Keratinocyte (primary cell): ENCODE measurements around the gene BET1. TPM values are rescaled to one million over a fixed set of nuclear protein-coding genes. Genes with fewer than 3 reads are reported as not detected.

Source experiments
- DNase-seq: peaks from one replicate; pipeline ENCODE4 v3.0.0-alpha.2; 2011; ENCODE audit warnings: low read depth, missing footprints, low spot score
- FAIRE-seq: peaks from 2 replicates; lab custom pipeline; 2011; peaks lifted over from hg19 to GRCh38; lab: Jason Lieb, UNC
- H2AFZ ChIP-seq: 2 replicates; pipeline ENCODE4 v1.6.0; 2012; ENCODE audit warnings: low read length, control low read depth, inconsistent platforms; ENCODE audit not compliant: control insufficient read depth
- H3K27ac ChIP-seq: 2 replicates; pipeline ENCODE4 v1.5.1; 2011; ENCODE audit warnings: low read length; ENCODE audit not compliant: control insufficient read depth, insufficient read depth
- H3K27me3 ChIP-seq: 3 replicates; pipeline ENCODE4 v1.6.0; 2011; ENCODE audit warnings: low read length; ENCODE audit not compliant: control insufficient read depth, insufficient read depth; ENCODE audit errors: extremely low read depth
- H3K36me3 ChIP-seq, 2 experiments: 2 replicates in 1 of 2; 3 replicates in 1 of 2; pipeline ENCODE4 v1.5.1; 2011; ENCODE audit warnings: low read length in 2 of 2, mild to moderate bottlenecking in 1 of 2; ENCODE audit not compliant: control insufficient read depth in 2 of 2, insufficient read depth in 2 of 2; ENCODE audit errors: extremely low read depth in 1 of 2
- H3K4me1 ChIP-seq: 3 replicates; pipeline ENCODE4 v1.5.1; 2011; ENCODE audit warnings: low read length; ENCODE audit not compliant: control insufficient read depth, insufficient read depth; ENCODE audit errors: extremely low read depth
- H3K4me2 ChIP-seq: 3 replicates; pipeline ENCODE4 v1.6.0; 2011; ENCODE audit warnings: low read depth, low read length; ENCODE audit not compliant: control insufficient read depth, insufficient read depth; ENCODE audit errors: extremely low read depth
- H3K4me3 ChIP-seq, 3 experiments: fragments of 200-600 bp in 1 of 3; sonication (generic) in 1 of 3; 2 replicates in 2 of 3; 3 replicates in 1 of 3; pipeline ENCODE4 v1.5.1; 2011 to 2016; ENCODE audit warnings: low read length in 3 of 3, mild to moderate bottlenecking in 3 of 3, control low read depth in 2 of 3, inconsistent platforms in 1 of 3, low read depth in 1 of 3, mixed read lengths in 1 of 3, mixed run types in 1 of 3, moderate library complexity in 1 of 3; ENCODE audit not compliant: control insufficient read depth in 2 of 3, insufficient read depth in 2 of 3; ENCODE audit errors: extremely low read depth in 1 of 3
- H3K79me2 ChIP-seq: 2 replicates; pipeline ENCODE4 v1.6.0; 2012; ENCODE audit warnings: low read length; ENCODE audit not compliant: control insufficient read depth, insufficient read depth
- H3K9ac ChIP-seq: 3 replicates; pipeline ENCODE4 v1.6.0; 2011; ENCODE audit warnings: low read length; ENCODE audit not compliant: control insufficient read depth, insufficient read depth; ENCODE audit errors: extremely low read depth
- H3K9me1 ChIP-seq: 3 replicates; pipeline ENCODE4 v1.6.0; 2011; ENCODE audit warnings: low read length; ENCODE audit not compliant: control insufficient read depth, insufficient read depth; ENCODE audit errors: extremely low read depth
- H3K9me3 ChIP-seq: 2 replicates; pipeline ENCODE4 v1.5.1; 2012; ENCODE audit warnings: low read depth, low read length; ENCODE audit not compliant: control insufficient read depth
- H4K20me1 ChIP-seq: 3 replicates; pipeline ENCODE4 v1.6.0; 2011; ENCODE audit warnings: low read length; ENCODE audit not compliant: control insufficient read depth, insufficient read depth; ENCODE audit errors: extremely low read depth
- CTCF ChIP-seq, 3 experiments: IDR thresholded peaks in 1 of 3; conservative IDR thresholded peaks in 1 of 3; optimal IDR thresholded peaks in 1 of 3; 2 replicates in 2 of 3; 3 replicates in 1 of 3; pipeline versions ENCODE3 to v1.5.1; 2011; ENCODE audit warnings: low read length in 3 of 3, mild to moderate bottlenecking in 3 of 3, moderate library complexity in 2 of 3, control low read depth in 1 of 3, inconsistent platforms in 1 of 3; ENCODE audit not compliant: insufficient read depth in 2 of 3; ENCODE audit errors: extremely low read depth in 1 of 3
- EZH2 ChIP-seq: IDR thresholded peaks from one replicate; pipeline ENCODE4 v1.6.1; 2012; ENCODE audit warnings: inconsistent platforms, mild to moderate bottlenecking, low read length, moderate library complexity
- dilution Hi-C: fragments of 300-500 bp; cut with MboI; formaldehyde crosslinking; loops from one replicate; pipeline ENCODE4 v1.7.0; 2020; ENCODE audit warnings: low sequenced_read_pairs; ENCODE audit not compliant: extremely low pct_ligation_motif_present
- polyA plus RNA-seq, 5 experiments: library from polyadenylated mRNA; depleted of rRNA in 3 of 5; stranded (reverse) in 3 of 5; stranded (forward) in 1 of 5; unstranded in 1 of 5; fragments of >200 nt; gene quantifications; 1 replicate in 1 of 5; 2 replicates in 3 of 5; 3 replicates in 1 of 5; pipeline versions ENCODE4 v1.2.1 to v1.2.3, GENCODE V29; 2011 to 2012; ENCODE audit warnings: missing spikeins in 2 of 5, low read depth in 1 of 5, low replicate concordance in 1 of 5

The BET1 gene
- polyA plus RNA-seq, 1 donor (not counting 4 experiments of a cell fraction or from before 2014, with no cell fraction given) = 38.1 TPM

GRCh38 chr7:93945756-93946535 lies 58.2 kb downstream of the BET1 start:
- H3K4me3 ChIP-seq = no peak overlapping the region
- H2AFZ ChIP-seq = no peak overlapping the region
- no peak overlapping the region for H3K4me2 ChIP-seq
- H3K9me3 ChIP-seq = peaks cover 2% of the 10 kb centered on the region
- H3K9ac ChIP-seq = no peak overlapping the region
- H3K27me3 ChIP-seq = peaks cover under 1% of the 10 kb centered on the region
- FAIRE-seq (no peak), DNase-seq (no peak)
- TF ChIP-seq EZH2 = no peak
- TF ChIP-seq CTCF (optimal IDR thresholded peaks at IDR 0.05 in 1 of 3, IDR thresholded peaks at IDR 0.05 in 1 of 3, conservative IDR thresholded peaks at IDR 0.05 in 1 of 3; ENCODE audit: extremely low read depth in 1 of 3, insufficient read depth in 2 of 3, low read length in 3 of 3) = no peak
- no peaks in the 10 kb centered on the region for H3K36me3 ChIP-seq
- H3K27ac ChIP-seq = no peak overlapping the region
- no peaks in the 10 kb centered on the region for H3K4me1 ChIP-seq
- H3K9me1 ChIP-seq = no peaks in the 10 kb centered on the region
- H3K79me2 ChIP-seq = no peaks in the 10 kb centered on the region
- H4K20me1 ChIP-seq = no peaks in the 10 kb centered on the region
- dilution Hi-C loops = no loop called here

GRCh38 chr7:93945083-93945482 lies 59.1 kb downstream of the BET1 start:
- Histone ChIP-seq H3K79me2 (no peaks in the 10 kb centered on the region), H3K9ac (no peak overlapping the region), H3K9me3 (peaks cover 2% of the 10 kb centered on the region), H3K4me3 (no peak overlapping the region), H3K36me3 (no peaks in the 10 kb centered on the region), H3K4me2 (no peak overlapping the region), H4K20me1 (no peaks in the 10 kb centered on the region), H3K27ac (no peak overlapping the region), H3K27me3 (peaks cover 4% of the 10 kb centered on the region), H2AFZ (no peak overlapping the region), H3K4me1 (no peaks in the 10 kb centered on the region), H3K9me1 (no peaks in the 10 kb centered on the region)
- TF ChIP-seq EZH2 (no peak), CTCF (optimal IDR thresholded peaks at IDR 0.05 in 1 of 3, IDR thresholded peaks at IDR 0.05 in 1 of 3, conservative IDR thresholded peaks at IDR 0.05 in 1 of 3; ENCODE audit: extremely low read depth in 1 of 3, insufficient read depth in 2 of 3, low read length in 3 of 3) (no peak)
- FAIRE-seq (no peak), DNase-seq (no peak)
- dilution Hi-C loops = no loop called here
